ENCODE data around the gene CHIT1. TPM values are rescaled to one million over a fixed set of nuclear protein-coding genes. Genes with fewer than 3 reads are reported as not detected.

Gene CHIT1
- total and polyA plus RNA-seq, 10 donors: 2.0 to 165 (median 6.7) TPM

DNA sequence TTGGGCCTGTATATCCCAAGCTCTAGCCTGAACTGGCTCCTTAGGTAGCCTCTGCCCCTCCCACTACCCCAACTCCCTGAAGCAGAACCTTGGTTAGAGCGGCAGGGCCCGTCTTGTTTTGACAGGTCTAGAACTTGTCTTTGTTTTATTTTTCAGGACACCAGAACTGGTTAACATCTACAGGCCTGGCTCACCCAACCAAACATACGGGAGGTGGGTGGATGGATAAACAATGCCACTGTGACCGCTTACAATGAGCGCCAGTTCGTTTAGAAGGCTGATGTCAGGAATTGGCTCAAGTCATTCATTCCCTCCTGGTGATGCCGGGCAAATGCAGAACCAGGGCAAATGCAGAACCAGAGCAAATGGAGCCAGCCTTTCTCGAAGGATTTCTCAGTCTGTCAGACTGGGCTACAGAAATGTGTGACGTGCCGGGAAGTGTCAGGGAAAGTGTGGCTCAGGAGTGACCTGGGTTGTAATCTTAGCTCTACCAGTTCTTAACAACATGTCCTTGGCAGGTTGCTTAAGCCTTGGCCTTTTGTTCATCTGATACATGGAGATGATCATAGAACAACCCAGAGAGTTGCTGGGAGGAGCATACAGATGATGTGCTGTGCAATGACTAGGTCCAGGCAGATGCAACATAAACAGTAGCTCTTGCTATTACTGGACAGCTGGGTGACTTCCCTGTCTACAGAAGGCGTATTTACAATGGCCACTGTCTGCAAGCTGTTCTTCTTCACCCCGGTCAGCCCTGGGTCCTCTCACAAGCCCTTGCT, 45.3 kb upstream of the CHIT1 start:
- peak; percentile 81 for DNase-seq

DNA sequence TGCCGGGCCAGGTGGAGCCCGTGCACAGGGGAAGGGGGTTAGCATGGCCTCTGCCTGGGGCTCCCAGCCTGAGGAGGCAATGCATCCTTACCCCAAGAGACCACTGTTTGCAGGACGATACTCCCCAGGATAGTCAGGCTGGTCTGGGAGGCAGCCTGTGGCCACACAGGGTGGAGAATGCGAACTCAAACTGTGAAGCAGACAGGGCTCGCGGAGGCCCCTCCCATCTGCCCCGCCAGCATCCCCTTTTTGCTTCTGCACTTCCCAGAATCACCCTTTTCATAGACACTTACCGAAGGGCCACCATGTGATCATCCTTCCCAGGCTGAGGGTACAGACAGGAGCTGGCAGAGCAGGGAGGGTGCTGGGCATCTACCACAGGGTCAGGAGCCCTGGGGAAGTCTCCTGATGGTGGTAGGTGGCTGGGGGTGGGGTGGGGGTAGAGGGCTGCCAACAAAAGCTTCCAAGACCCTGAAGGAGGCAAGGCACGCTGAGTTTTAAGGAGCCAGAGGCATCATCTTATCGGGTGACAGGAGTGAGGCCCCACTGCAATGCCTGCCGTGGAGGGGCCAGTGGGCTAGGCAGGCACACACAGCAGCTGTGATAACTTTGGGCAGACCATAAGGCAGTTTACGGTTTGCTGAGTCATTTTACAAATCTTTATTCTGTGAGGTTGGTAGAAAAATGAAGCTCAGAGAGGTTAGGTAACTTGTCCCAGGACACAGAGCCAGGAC, 44.6 kb upstream of the CHIT1 start:
- 42 to 59% (median 51%) methylated on average over 2 to 12 of the region's 12 CpGs for WGBS, 5 donors
- DNase-seq: peak; percentile 94
- TF ChIP-seq, protein P1, sequence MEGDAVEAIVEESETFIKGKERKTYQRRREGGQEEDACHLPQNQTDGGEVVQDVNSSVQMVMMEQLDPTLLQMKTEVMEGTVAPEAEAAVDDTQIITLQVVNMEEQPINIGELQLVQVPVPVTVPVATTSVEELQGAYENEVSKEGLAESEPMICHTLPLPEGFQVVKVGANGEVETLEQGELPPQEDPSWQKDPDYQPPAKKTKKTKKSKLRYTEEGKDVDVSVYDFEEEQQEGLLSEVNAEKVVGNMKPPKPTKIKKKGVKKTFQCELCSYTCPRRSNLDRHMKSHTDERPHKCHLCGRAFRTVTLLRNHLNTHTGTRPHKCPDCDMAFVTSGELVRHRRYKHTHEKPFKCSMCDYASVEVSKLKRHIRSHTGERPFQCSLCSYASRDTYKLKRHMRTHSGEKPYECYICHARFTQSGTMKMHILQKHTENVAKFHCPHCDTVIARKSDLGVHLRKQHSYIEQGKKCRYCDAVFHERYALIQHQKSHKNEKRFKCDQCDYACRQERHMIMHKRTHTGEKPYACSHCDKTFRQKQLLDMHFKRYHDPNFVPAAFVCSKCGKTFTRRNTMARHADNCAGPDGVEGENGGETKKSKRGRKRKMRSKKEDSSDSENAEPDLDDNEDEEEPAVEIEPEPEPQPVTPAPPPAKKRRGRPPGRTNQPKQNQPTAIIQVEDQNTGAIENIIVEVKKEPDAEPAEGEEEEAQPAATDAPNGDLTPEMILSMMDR (IDR thresholded peaks at IDR 0.05 in 8 of 11, conservative IDR thresholded peaks at IDR 0.05 in 3 of 11): no peak
- TF ChIP-seq POLR2AphosphoS5 (IDR thresholded peaks at IDR 0.05): peak in 2 of 3 donors; percentile 73 to 74

More for the DNA sequence above, 45.3 kb upstream of the CHIT1 start:
- no peaks in the 10 kb centered on the region for H3K36me3 ChIP-seq
- H3K9me3 ChIP-seq: no peaks in the 10 kb centered on the region
- H3K27ac ChIP-seq: peak overlapping the region in 7 of 8 donors; percentile 79 to 90 (median 88)
- H3K4me1 ChIP-seq: peaks cover 32 to 100% (median 76%) of the 10 kb centered on the region in 6 donors
- WGBS, 5 donors: 76 to 87% (median 84%) methylated on average over 12 of the region's 12 CpGs
- intact Hi-C loops (cut with DNase I; ENCODE audit: low total_unique reads): loop anchor here (5.0 kb wide), 2 partner anchors 33 to 63 kb away; partner anchors contain the start of gene BTG2
- TF ChIP-seq, protein P1 (IDR thresholded peaks at IDR 0.05 in 8 of 11, conservative IDR thresholded peaks at IDR 0.05 in 3 of 11): no peak
- TF ChIP-seq POLR2AphosphoS5 (IDR thresholded peaks at IDR 0.05) (no peak), POLR2A (IDR thresholded peaks at IDR 0.05) (no peak)
- H3K4me3 ChIP-seq: peak overlapping the region in 1 of 8 donors; percentile 69
- H3K27me3 ChIP-seq (replicated peaks in 1 of 7): no peaks in the 10 kb centered on the region

DNA sequence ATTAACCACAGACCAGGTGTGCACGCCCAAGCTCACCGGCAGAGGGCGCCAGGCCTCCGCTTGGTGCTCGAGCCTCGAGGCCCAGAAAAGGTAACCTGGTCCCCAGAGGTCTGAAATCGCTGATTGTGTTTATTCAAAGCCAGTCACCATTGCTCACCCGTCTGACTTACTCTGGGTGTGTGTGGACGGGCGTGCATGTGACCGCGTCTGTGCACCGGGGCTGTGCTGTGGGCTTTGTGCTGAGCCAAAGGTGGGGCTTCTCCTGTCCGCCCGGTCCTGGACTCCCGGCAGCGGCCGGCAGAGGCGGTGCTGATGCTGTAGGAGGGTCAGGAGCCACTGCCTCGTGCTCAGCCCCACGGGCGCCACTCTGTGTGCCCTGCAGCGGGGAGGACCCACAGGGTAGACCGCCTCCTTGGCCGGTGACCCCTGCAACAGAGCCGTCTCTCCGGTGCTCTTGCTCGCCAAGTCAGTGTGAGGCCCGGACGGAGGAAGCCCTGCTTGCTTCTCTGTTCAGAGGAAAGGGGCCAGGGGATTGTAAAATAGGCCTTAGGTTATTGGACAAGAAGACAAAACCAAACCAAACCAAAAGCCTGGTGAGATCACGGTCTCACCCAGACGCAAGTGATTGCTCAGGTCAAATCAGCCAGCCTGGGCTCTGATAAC, 43.9 kb upstream of the CHIT1 start:
- Histone ChIP-seq H3K36me3 (no peaks in the 10 kb centered on the region), H3K9me3 (no peaks in the 10 kb centered on the region), H3K4me1 (peaks cover 38 to 100% (median 76%) of the 10 kb centered on the region in 6 donors), H3K4me3 (peak overlapping the region; percentile 24 to 69 (median 41)), H3K27ac (peak overlapping the region; percentile 66 to 90 (median 86)), H3K27me3 (replicated peaks in 1 of 7) (no peaks in the 10 kb centered on the region)
- intact Hi-C loops (cut with DNase I; ENCODE audit: low total_unique reads): loop anchor here (5.0 kb wide), 2 partner anchors 34 to 64 kb away; partner anchors contain the start of gene BTG2
- WGBS, 5 donors: 11 to 20% (median 15%) methylated on average over 24 to 32 of the region's 32 CpGs
- DNase-seq: peak; percentile 98
- TF ChIP-seq POLR2A (IDR thresholded peaks at IDR 0.05): no peak
- peak; percentile 87 to 89 (median 88) for TF ChIP-seq POLR2AphosphoS5 (IDR thresholded peaks at IDR 0.05)
- TF ChIP-seq, protein P1 (IDR thresholded peaks at IDR 0.05 in 8 of 11, conservative IDR thresholded peaks at IDR 0.05 in 3 of 11): peak; percentile 91 to 99 (median 99)

More for the DNA sequence above, 44.6 kb upstream of the CHIT1 start:
- Histone ChIP-seq H3K27me3 (replicated peaks in 1 of 7) (no peaks in the 10 kb centered on the region), H3K27ac (peak overlapping the region; percentile 66 to 90 (median 86)), H3K4me1 (peaks cover 32 to 100% (median 77%) of the 10 kb centered on the region in 6 donors), H3K4me3 (peak overlapping the region; percentile 24 to 69 (median 41)), H3K36me3 (no peaks in the 10 kb centered on the region), H3K9me3 (no peaks in the 10 kb centered on the region)
- intact Hi-C loops (cut with DNase I; ENCODE audit: low total_unique reads): loop anchor here (5.0 kb wide), 2 partner anchors 33 to 63 kb away; partner anchors contain the start of gene BTG2
